SK-N-SH treated with all-trans-retinoic acid at 6 μM for 48 hours (cell line): ENCODE measurements around the gene RPS6KA1.

Experiments
- ATAC-seq: fragments of 200-7000 bp; cut with Tn5 transposase; 3 replicates; pipeline ENCODE4 v1.9.1; 2020; ENCODE audit warnings: mild to moderate bottlenecking, moderate library complexity
- ARNTL ChIP-seq: fragments of 450-650 bp; formaldehyde crosslinking; IDR thresholded peaks from 2 replicates; pipeline ENCODE4 v1.5.0; 2020; ENCODE audit warnings: low read depth, mild to moderate bottlenecking, moderate library complexity, borderline replicate concordance
- BACH2 ChIP-seq: fragments of 250-450 bp; sonication (Bioruptor Pico); IDR thresholded peaks from 2 replicates; pipeline ENCODE4 v1.9.0; 2021; ENCODE audit warnings: mild to moderate bottlenecking, borderline replicate concordance
- CSDC2 ChIP-seq: fragments of 250-450 bp; sonication (Bioruptor Pico); IDR thresholded peaks from 2 replicates; pipeline ENCODE4 v1.5.0; 2020; ENCODE audit warnings: mild to moderate bottlenecking, moderate library complexity
- CSRNP3 ChIP-seq: fragments of 250-450 bp; sonication (Bioruptor Pico); IDR thresholded peaks from 2 replicates; pipeline ENCODE4 v1.5.1; 2021; ENCODE audit warnings: mild to moderate bottlenecking, moderate library complexity
- GLIS3 ChIP-seq: fragments of 250-450 bp; sonication (Bioruptor Pico); IDR thresholded peaks from 2 replicates; pipeline ENCODE4 v1.5.0; 2020; ENCODE audit warnings: mild to moderate bottlenecking, moderate library complexity
- ISL1 ChIP-seq: fragments of 250-450 bp; sonication (Bioruptor Pico); IDR thresholded peaks from 2 replicates; pipeline ENCODE4 v2.1.2; 2022; ENCODE audit warnings: mild to moderate bottlenecking, moderate library complexity
- OSR1 ChIP-seq: fragments of 250-450 bp; sonication (Bioruptor Pico); IDR thresholded peaks from 2 replicates; pipeline ENCODE4 v1.8.0; 2022; ENCODE audit warnings: moderate library complexity, mild to moderate bottlenecking, inconsistent platforms
- POU6F1 ChIP-seq: fragments of 250-450 bp; sonication (Bioruptor Pico); IDR thresholded peaks from 2 replicates; pipeline ENCODE4 v1.8.0; 2021; ENCODE audit warnings: low read depth, mild to moderate bottlenecking, moderate library complexity, borderline replicate concordance
- PPARA ChIP-seq: fragments of 250-450 bp; sonication (Bioruptor Pico); IDR thresholded peaks from 2 replicates; pipeline ENCODE4 v1.5.0; 2020; ENCODE audit warnings: mild to moderate bottlenecking, borderline replicate concordance
- RARB ChIP-seq: fragments of 250-450 bp; sonication (Bioruptor Pico); IDR thresholded peaks from 2 replicates; pipeline ENCODE4 v1.8.0; 2021; ENCODE audit warnings: mild to moderate bottlenecking, moderate library complexity
- SNAI2 ChIP-seq: fragments of 250-450 bp; sonication (Bioruptor Pico); IDR thresholded peaks from 2 replicates; pipeline ENCODE4 v1.5.0; 2020; ENCODE audit warnings: mild to moderate bottlenecking, moderate library complexity
- TCF4 ChIP-seq: fragments of 250-450 bp; sonication (Bioruptor Pico); IDR thresholded peaks from 2 replicates; pipeline ENCODE4 v1.8.0; 2021; ENCODE audit warnings: mild to moderate bottlenecking, moderate library complexity, borderline replicate concordance
- TOX ChIP-seq: fragments of 250-450 bp; sonication (Bioruptor Pico); IDR thresholded peaks from 2 replicates; pipeline ENCODE4 v1.8.0; 2021; ENCODE audit warnings: mild to moderate bottlenecking, moderate library complexity, borderline replicate concordance
- ZC3H10 ChIP-seq: fragments of 250-450 bp; sonication (Bioruptor Pico); IDR thresholded peaks from 2 replicates; pipeline ENCODE4 v1.5.1; 2021; ENCODE audit warnings: mild to moderate bottlenecking, moderate library complexity
- ZFP3 ChIP-seq: fragments of 250-450 bp; sonication (Bioruptor Pico); IDR thresholded peaks from 2 replicates; pipeline ENCODE4 v1.5.0; 2020; ENCODE audit warnings: mild to moderate bottlenecking, moderate library complexity
- ZFP30 ChIP-seq: fragments of 450-650 bp; formaldehyde crosslinking; IDR thresholded peaks from 2 replicates; pipeline ENCODE4 v1.5.0; 2022; ENCODE audit warnings: mild to moderate bottlenecking, moderate library complexity
- ZNF565 ChIP-seq: fragments of 450-650 bp; formaldehyde crosslinking; conservative IDR thresholded peaks from 2 replicates; pipeline ENCODE4 v1.5.0; 2020; ENCODE audit warnings: low read depth, mild to moderate bottlenecking, moderate library complexity
- ZNF70 ChIP-seq: fragments of 450-650 bp; formaldehyde crosslinking; IDR thresholded peaks from 2 replicates; pipeline ENCODE4 v1.5.0; 2020; ENCODE audit warnings: mild to moderate bottlenecking, moderate library complexity
- ZNF8 ChIP-seq: fragments of 450-650 bp; formaldehyde crosslinking; IDR thresholded peaks from 2 replicates; pipeline ENCODE4 v1.5.0; 2020; ENCODE audit warnings: mild to moderate bottlenecking, moderate library complexity
- TF ChIP-seq, protein P1 (sequence below): fragments of 250-450 bp; sonication (Bioruptor Pico); IDR thresholded peaks from 2 replicates; pipeline ENCODE4 v1.5.1; 2020; ENCODE audit warnings: low read depth, mild to moderate bottlenecking, moderate library complexity
- TF ChIP-seq, protein P2 (sequence below): fragments of 250-450 bp; sonication (Bioruptor Pico); IDR thresholded peaks from 2 replicates; pipeline ENCODE4 v1.5.0; 2020; ENCODE audit warnings: mild to moderate bottlenecking, moderate library complexity
- TF ChIP-seq, protein P3 (sequence below): fragments of 250-450 bp; sonication (Bioruptor Pico); IDR thresholded peaks from 2 replicates; pipeline ENCODE4 v1.8.0; 2020; ENCODE audit warnings: mild to moderate bottlenecking, moderate library complexity, borderline replicate concordance

RPS6KA1 gene

GRCh38 chr1:26560403-26560780 is 30.8 kb downstream of the RPS6KA1 start:
- ATAC-seq = no peak
- TF ChIP-seq OSR1 (CRISPR knock-in tag) = no peak
- TF ChIP-seq, protein P1, sequence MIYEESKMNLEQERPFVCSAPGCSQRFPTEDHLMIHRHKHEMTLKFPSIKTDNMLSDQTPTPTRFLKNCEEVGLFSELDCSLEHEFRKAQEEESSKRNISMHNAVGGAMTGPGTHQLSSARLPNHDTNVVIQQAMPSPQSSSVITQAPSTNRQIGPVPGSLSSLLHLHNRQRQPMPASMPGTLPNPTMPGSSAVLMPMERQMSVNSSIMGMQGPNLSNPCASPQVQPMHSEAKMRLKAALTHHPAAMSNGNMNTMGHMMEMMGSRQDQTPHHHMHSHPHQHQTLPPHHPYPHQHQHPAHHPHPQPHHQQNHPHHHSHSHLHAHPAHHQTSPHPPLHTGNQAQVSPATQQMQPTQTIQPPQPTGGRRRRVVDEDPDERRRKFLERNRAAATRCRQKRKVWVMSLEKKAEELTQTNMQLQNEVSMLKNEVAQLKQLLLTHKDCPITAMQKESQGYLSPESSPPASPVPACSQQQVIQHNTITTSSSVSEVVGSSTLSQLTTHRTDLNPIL = no peak
- no peak for TF ChIP-seq ISL1
- TF ChIP-seq TOX = no peak
- no peak for TF ChIP-seq CSDC2 (CRISPR knock-in tag)
- TF ChIP-seq PPARA (CRISPR knock-in tag) = no peak
- TF ChIP-seq ARNTL (CRISPR knock-in tag) = no peak
- no peak for TF ChIP-seq BACH2
- TF ChIP-seq, protein P2, sequence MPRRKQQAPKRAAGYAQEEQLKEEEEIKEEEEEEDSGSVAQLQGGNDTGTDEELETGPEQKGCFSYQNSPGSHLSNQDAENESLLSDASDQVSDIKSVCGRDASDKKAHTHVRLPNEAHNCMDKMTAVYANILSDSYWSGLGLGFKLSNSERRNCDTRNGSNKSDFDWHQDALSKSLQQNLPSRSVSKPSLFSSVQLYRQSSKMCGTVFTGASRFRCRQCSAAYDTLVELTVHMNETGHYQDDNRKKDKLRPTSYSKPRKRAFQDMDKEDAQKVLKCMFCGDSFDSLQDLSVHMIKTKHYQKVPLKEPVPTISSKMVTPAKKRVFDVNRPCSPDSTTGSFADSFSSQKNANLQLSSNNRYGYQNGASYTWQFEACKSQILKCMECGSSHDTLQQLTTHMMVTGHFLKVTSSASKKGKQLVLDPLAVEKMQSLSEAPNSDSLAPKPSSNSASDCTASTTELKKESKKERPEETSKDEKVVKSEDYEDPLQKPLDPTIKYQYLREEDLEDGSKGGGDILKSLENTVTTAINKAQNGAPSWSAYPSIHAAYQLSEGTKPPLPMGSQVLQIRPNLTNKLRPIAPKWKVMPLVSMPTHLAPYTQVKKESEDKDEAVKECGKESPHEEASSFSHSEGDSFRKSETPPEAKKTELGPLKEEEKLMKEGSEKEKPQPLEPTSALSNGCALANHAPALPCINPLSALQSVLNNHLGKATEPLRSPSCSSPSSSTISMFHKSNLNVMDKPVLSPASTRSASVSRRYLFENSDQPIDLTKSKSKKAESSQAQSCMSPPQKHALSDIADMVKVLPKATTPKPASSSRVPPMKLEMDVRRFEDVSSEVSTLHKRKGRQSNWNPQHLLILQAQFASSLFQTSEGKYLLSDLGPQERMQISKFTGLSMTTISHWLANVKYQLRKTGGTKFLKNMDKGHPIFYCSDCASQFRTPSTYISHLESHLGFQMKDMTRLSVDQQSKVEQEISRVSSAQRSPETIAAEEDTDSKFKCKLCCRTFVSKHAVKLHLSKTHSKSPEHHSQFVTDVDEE (CRISPR knock-in tag) = no peak
- TF ChIP-seq, protein P3, sequence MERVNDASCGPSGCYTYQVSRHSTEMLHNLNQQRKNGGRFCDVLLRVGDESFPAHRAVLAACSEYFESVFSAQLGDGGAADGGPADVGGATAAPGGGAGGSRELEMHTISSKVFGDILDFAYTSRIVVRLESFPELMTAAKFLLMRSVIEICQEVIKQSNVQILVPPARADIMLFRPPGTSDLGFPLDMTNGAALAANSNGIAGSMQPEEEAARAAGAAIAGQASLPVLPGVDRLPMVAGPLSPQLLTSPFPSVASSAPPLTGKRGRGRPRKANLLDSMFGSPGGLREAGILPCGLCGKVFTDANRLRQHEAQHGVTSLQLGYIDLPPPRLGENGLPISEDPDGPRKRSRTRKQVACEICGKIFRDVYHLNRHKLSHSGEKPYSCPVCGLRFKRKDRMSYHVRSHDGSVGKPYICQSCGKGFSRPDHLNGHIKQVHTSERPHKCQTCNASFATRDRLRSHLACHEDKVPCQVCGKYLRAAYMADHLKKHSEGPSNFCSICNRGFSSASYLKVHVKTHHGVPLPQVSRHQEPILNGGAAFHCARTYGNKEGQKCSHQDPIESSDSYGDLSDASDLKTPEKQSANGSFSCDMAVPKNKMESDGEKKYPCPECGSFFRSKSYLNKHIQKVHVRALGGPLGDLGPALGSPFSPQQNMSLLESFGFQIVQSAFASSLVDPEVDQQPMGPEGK (CRISPR knock-in tag) = no peak
- TF ChIP-seq ZNF565 (CRISPR knock-in tag) = no peak
- TF ChIP-seq ZC3H10 = no peak
- no peak for TF ChIP-seq TCF4 (CRISPR knock-in tag)
- no peak for TF ChIP-seq ZFP3
- no peak for TF ChIP-seq RARB (CRISPR knock-in tag)
- no peak for TF ChIP-seq CSRNP3 (CRISPR knock-in tag)
- no peak for TF ChIP-seq POU6F1 (CRISPR knock-in tag)
- TF ChIP-seq GLIS3 = no peak
- no peak for TF ChIP-seq ZFP30 (CRISPR knock-in tag)

DNA sequence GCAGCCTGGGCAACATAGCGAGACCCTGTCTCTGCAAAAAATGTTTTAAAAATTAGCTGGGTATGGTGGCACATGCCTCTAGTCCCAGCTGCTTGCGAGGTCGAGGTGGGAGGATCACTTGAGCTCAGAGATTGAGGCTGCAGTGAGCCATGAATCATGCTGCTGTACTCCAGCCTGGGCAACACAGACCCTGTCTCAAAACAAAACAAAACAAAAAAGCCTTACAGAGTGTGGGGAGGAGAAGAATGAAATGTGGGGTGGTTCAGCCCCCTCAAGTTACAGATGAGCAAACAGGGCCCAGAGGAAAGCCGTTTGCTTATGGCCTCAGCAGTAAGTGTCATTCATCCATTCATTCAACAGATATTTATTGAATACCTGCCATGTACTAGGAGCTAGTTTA is 40.7 kb downstream of the RPS6KA1 start:
- no peak for ATAC-seq
- no peak for TF ChIP-seq CSDC2 (CRISPR knock-in tag)
- no peak for TF ChIP-seq POU6F1 (CRISPR knock-in tag)
- TF ChIP-seq ZFP30 (CRISPR knock-in tag) = no peak
- TF ChIP-seq GLIS3 = no peak
- TF ChIP-seq ZNF8 (CRISPR knock-in tag) = no peak
- no peak for TF ChIP-seq ARNTL (CRISPR knock-in tag)

GRCh38 chr1:26571381-26571780 is 41.8 kb downstream of the RPS6KA1 start:
- ATAC-seq = no peak
- no peak for TF ChIP-seq OSR1 (CRISPR knock-in tag)
- TF ChIP-seq POU6F1 (CRISPR knock-in tag) = no peak
- no peak for TF ChIP-seq ZC3H10
- TF ChIP-seq, protein P3 (CRISPR knock-in tag) = no peak
- TF ChIP-seq RARB (CRISPR knock-in tag) = no peak
- TF ChIP-seq TOX = no peak
- TF ChIP-seq ZNF565 (CRISPR knock-in tag) = no peak
- TF ChIP-seq CSRNP3 (CRISPR knock-in tag) = no peak
- TF ChIP-seq ZNF70 = no peak
- TF ChIP-seq ARNTL (CRISPR knock-in tag) = no peak
- TF ChIP-seq SNAI2 (CRISPR knock-in tag) = no peak
